ENCODE results near the gene SLC51A.

Gene SLC51A

DNA sequence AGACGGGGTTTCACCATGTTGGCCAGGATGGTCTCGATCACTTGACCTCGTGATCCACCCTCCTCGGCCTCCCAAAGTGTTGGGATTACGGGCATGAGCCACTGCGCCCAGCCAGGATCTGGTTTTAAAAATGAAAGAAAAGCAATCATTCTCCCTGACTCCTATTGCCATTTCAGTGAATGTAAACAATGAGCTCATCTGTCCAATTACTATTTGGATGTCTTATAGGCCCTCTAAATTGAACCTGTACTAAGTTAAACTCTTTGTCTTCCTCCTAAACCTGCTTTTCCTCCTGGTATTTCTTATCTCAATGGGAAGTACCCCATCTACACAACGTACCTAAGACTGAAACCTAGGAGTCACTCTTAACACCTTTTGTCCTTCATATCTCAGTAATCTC, 47.5 kb downstream of the SLC51A start:
- TF ChIP-seq, protein P1, sequence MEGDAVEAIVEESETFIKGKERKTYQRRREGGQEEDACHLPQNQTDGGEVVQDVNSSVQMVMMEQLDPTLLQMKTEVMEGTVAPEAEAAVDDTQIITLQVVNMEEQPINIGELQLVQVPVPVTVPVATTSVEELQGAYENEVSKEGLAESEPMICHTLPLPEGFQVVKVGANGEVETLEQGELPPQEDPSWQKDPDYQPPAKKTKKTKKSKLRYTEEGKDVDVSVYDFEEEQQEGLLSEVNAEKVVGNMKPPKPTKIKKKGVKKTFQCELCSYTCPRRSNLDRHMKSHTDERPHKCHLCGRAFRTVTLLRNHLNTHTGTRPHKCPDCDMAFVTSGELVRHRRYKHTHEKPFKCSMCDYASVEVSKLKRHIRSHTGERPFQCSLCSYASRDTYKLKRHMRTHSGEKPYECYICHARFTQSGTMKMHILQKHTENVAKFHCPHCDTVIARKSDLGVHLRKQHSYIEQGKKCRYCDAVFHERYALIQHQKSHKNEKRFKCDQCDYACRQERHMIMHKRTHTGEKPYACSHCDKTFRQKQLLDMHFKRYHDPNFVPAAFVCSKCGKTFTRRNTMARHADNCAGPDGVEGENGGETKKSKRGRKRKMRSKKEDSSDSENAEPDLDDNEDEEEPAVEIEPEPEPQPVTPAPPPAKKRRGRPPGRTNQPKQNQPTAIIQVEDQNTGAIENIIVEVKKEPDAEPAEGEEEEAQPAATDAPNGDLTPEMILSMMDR (IDR thresholded peaks at IDR 0.05) = no peak
- intact Hi-C loops (cut with DNase I; ENCODE audit: low total_unique reads) = no loop called here
- peaks cover 18 to 71% (median 44%) of the 10 kb centered on the region in 3 donors for H3K36me3 ChIP-seq
- H3K4me3 ChIP-seq = no peak overlapping the region
- H3K4me1 ChIP-seq = peaks cover 0 to 3% (median 0%) of the 10 kb centered on the region in 4 donors
- H3K27me3 ChIP-seq = no peaks in the 10 kb centered on the region
- no peak for DNase-seq
- no peaks in the 10 kb centered on the region for H3K9me3 ChIP-seq
- H3K27ac ChIP-seq = no peak overlapping the region

DNA sequence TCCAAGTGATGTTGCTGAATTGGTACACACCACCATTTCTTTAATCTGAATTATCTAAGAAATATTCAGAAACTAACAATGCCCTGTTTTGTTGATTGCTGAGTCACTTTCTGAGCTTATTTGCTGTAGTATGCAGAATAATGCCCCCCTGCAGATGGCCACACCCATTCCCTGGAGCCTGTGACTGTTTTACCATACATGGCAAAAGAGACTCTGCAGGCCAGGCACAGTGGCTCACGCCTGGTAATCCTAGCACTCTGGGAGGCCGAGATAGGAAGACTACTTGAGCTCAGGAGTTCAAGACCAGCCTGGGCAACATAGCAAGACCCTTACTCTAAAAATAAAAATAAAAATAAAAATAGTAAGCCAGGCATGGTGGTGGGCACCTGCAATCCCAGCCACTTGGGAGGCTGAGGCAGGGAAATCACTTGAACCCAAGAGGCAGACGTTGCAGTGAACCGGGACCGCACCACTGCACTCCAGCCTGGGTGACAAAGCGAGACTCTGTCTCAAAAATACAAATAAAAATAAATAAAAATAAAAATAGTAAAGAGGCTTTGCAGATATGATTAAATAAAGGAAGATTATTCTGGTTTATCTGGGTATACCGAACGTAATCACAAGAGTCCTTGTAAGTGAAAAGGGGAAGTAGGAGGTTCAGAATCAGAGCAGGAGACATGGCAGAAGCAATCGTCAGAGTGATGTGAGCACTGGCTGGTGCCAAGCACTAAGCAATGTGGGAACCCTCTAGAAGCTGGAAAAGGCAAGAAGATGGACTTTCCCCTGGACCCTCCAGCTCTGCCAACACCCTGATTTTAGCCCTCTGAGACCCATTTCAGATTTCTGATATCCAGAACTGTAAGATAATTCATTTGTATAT, 52.2 kb downstream of the SLC51A start:
- peaks cover 24 to 75% (median 50%) of the 10 kb centered on the region in 3 donors for H3K36me3 ChIP-seq
- no peak overlapping the region for H3K27ac ChIP-seq
- no peak for DNase-seq
- H3K9me3 ChIP-seq = no peaks in the 10 kb centered on the region
- H3K4me1 ChIP-seq = peaks cover 0 to 3% (median 0%) of the 10 kb centered on the region in 4 donors
- intact Hi-C loops (cut with DNase I; ENCODE audit: low total_unique reads) = no loop called here
- TF ChIP-seq, protein P1 (IDR thresholded peaks at IDR 0.05) = no peak
- no peak overlapping the region for H3K4me3 ChIP-seq
- no peaks in the 10 kb centered on the region for H3K27me3 ChIP-seq

DNA sequence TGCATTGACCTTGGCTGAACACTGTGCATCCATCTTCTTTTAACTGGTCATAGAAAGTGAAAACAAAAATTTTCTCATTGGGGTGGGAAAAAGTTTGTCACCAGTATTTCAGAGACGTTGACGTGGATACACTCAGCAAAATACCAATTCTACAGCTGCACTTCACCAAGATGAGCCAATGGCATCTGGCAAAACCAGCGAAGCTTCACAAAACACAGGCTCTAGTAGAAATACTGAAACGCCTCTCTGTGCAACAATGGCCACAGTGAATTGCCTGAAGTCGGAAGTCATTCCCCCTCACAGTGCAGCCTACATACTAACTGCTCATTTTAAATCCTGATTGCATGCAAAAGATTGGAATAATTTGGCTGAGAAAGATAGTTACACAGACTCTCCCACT, 54.2 kb downstream of the SLC51A start:
- Histone ChIP-seq H3K4me1 (peaks cover 0 to 3% (median 0%) of the 10 kb centered on the region in 4 donors), H3K27me3 (no peaks in the 10 kb centered on the region), H3K4me3 (no peak overlapping the region), H3K27ac (no peak overlapping the region), H3K36me3 (peaks cover 19 to 62% (median 54%) of the 10 kb centered on the region in 3 donors), H3K9me3 (no peaks in the 10 kb centered on the region)
- TF ChIP-seq, protein P1 (IDR thresholded peaks at IDR 0.05) = no peak
- intact Hi-C loops (cut with DNase I; ENCODE audit: low total_unique reads) = no loop called here
- DNase-seq = no peak

DNA sequence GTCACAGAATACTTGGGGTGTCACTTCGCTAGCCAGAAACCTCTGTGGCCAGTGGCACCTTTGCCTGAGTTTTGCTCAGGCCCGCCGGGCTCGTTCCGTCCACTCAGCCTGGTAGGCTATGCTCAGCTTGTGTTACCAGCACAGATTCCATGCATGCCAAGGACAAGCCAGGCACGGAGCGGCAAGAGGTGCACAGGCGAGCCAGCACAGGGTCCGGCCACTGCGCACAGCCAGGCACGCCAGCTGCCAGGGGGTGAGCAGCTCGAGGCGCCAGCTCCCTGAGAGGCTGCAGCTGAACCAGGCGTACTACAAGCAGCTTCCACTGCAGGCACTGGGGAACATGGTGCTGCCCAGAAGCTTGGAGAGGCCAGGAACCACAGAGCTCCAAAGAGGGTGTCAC, 56.5 kb downstream of the SLC51A start:
- no peak overlapping the region for H3K4me3 ChIP-seq
- peaks cover 0 to 3% (median 0%) of the 10 kb centered on the region in 4 donors for H3K4me1 ChIP-seq
- intact Hi-C loops (cut with DNase I; ENCODE audit: low total_unique reads) = no loop called here
- no peak for DNase-seq
- H3K9me3 ChIP-seq = no peaks in the 10 kb centered on the region
- H3K27me3 ChIP-seq = no peaks in the 10 kb centered on the region
- peaks cover 7 to 40% (median 34%) of the 10 kb centered on the region in 3 donors for H3K36me3 ChIP-seq
- TF ChIP-seq, protein P1 (IDR thresholded peaks at IDR 0.05) = no peak
- no peak overlapping the region for H3K27ac ChIP-seq

DNA sequence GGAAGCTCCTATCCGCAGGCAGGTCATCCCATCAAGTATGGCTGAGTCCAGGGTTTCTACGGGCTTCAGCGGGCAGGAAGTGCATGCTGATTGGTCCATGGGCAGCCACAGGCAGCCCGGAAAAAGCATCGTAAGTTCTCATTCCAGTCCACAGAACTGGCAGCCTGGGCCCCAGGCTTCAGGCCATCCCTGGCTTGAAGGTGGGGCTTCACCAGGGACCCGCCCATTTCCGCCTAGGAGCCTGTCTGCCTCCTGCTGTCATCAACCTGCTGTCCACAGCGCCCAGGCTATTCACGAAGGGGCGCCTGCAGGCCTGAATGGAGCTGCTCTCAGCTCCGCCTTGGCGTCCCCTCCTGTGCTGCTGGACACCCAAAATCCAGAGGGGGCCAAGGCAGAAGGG, 57.3 kb downstream of the SLC51A start:
- Histone ChIP-seq H3K4me1 (peaks cover 0 to 2% (median 0%) of the 10 kb centered on the region in 4 donors), H3K27ac (no peak overlapping the region), H3K36me3 (peaks cover 7 to 31% (median 30%) of the 10 kb centered on the region in 3 donors), H3K9me3 (no peaks in the 10 kb centered on the region), H3K4me3 (no peak overlapping the region), H3K27me3 (no peaks in the 10 kb centered on the region)
- intact Hi-C loops (cut with DNase I; ENCODE audit: low total_unique reads) = no loop called here
- TF ChIP-seq, protein P1 (IDR thresholded peaks at IDR 0.05) = no peak
- no peak for DNase-seq

All from tibial artery (tissue), 4 donors.